ENCODE results near the gene PCBP3.
"Not testable (repeated sequence)": the region's sequence is repeated elsewhere in the genome, so short reads cannot be mapped to it uniquely, and the experiment has no call there.

Gene PCBP3

DNA sequence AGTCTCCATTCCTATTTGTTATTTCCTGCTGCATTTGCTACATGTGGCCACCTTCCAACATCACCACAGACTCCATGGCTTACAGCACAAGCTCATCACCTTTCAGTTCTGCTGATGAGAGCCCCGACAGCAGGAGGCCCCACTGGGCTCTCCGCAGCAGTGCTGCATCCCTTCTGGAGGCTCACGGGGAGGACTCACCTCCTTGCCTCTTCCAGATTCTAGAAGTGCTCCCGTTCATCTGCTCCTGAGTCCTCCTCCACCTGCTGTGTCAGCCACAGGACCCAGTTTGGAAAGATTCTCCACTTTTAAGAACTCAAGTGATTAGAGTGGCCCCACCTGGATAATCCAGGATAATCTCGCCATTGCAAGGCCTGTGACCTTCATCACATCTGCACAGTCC is 167.6 kb downstream of the PCBP3 start:
- DNase-seq, result peak in 4 of 42 donors; percentile 1 to 25 (median 4)
- intact Hi-C loops (cut with DNase I), result no loop called here

GRCh38 chr21:45814210-45814940 is 170.8 kb downstream of the PCBP3 start:
- peak in 1 of 42 donors; percentile 26 for DNase-seq
- intact Hi-C loops (cut with DNase I), result not testable (repeated sequence)

- DNase-seq; intact Hi-C loops (cut with DNase I): not testable (repeated sequence)
Measured at GRCh38 chr21:45815781-45816180, 172.3 kb downstream of the PCBP3 start.

DNA sequence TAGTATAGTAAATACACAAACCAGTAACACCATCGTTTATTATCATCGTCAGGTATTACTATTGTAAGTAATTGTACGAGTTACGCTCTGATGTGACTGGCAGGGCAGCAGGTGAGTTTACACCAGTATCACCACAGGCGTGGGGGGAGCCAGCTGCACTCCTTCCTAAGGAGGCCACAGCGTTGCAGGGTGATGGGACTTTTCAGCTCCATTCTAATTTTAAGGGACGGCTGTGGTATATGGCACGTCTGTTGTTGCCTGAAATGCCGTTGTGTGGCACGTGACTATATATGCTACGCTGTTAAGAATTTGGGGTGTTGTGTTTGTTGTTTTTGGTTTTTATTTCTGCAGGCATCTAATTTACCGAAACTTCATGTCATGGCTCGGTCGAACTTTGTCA is 173.3 kb downstream of the PCBP3 start:
- intact Hi-C loops (cut with DNase I), result no loop called here
- DNase-seq, result peak in 2 of 42 donors; percentile 24 to 25

DNA sequence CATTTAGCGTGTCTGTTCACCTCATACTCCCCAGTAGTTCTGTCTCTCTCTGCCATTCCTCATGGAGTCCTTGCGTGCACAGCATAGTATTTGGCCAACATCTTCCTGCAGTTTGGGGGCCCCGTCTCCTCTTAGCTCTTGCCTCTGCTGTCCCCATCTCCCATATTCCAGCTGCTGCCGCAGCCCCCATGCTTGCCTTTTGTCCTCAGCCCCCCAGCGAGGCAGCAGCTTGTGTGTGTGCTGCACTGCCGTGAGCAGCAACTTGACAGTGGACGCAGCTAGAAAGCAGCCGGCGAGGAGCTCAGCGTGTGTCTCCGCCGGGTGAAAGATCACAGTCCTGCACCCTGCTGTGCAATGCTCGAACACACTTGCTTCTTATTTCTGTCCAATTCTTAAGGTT is 173.8 kb downstream of the PCBP3 start:
- DNase-seq, result peak in 4 of 42 donors; percentile 15 to 37 (median 31)
- intact Hi-C loops (cut with DNase I), result no loop called here

GRCh38 chr21:45818276-45818903 is 174.9 kb downstream of the PCBP3 start:
- intact Hi-C loops (cut with DNase I), result no loop called here
- peak in 4 of 42 donors; percentile 24 to 34 (median 30) for DNase-seq

DNA sequence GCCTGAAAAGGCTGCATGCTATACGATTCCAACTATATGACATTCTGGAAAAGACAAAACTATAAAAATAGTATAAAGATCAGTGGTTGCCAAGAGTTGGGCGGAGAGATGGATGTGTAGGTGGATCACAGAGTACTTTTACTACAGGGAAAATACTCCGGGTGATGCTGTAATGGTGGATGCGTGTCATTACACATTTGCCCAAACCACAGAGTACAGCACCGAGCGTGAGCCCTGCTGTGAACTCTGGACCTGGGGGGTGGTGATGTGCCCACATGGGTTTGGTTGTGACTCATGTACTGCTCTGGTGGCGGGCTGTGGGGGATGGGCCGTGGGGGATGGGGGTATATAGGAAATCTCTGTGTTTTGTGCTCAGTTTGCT is 175.4 kb downstream of the PCBP3 start:
- DNase-seq, result peak in 16 of 42 donors; percentile 22 to 71 (median 41)
- intact Hi-C loops (cut with DNase I), result no loop called here

GRCh38 chr21:45819478-45820170 is 176.1 kb downstream of the PCBP3 start:
- peak in 7 of 42 donors; percentile 9 to 36 (median 32) for DNase-seq
- intact Hi-C loops (cut with DNase I), result loop anchor here (5.0 kb wide), 1 partner anchor 262 kb away; no protein-coding TSS in a partner anchor

DNA sequence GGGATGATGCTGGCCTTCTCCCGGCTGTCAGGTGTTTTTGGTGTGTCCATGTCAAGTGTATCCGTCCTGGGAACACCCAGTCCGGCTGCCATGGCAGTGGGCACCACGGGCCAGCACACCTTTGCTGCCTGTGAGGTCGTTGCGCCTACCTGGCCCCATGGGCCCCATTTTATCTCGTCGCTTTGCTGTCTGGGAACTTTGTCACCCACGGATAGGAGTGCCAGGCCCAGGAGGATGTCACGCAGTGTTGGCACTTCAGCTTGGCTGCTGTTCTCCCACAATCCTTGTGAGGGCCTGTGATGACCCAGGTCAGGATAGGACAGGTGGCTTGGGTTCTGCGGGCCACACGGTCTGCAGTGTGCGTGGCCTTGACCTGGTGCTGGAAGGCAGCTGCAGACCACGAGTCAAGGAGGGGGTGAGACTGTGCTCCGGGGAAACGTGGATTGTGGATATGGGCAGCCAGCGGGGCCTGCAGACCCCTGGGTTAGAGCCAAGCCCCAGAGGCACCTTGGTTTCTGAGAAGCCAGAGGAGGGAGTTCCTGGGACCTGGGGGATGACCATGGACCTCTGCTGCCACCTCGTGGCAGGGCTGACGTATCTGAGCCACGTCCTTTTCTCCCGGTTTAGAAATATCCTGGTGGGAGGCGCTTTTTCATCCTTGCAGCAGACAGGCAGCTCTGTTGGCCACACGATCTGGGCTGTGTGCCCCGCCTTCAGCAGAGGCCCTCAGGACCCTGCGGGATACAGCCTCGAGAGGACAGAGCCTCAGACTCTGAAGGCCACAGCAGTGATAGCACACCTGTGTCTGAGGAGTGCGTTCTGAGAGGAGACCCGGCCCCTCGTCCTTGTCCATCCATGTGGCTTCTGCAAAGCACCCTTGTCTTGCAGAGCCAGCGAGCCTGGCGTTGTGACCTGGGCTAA is 176.9 kb downstream of the PCBP3 start:
- intact Hi-C loops (cut with DNase I), result loop anchor here (5.0 kb wide), 1 partner anchor 263 kb away; no protein-coding TSS in a partner anchor

DNA sequence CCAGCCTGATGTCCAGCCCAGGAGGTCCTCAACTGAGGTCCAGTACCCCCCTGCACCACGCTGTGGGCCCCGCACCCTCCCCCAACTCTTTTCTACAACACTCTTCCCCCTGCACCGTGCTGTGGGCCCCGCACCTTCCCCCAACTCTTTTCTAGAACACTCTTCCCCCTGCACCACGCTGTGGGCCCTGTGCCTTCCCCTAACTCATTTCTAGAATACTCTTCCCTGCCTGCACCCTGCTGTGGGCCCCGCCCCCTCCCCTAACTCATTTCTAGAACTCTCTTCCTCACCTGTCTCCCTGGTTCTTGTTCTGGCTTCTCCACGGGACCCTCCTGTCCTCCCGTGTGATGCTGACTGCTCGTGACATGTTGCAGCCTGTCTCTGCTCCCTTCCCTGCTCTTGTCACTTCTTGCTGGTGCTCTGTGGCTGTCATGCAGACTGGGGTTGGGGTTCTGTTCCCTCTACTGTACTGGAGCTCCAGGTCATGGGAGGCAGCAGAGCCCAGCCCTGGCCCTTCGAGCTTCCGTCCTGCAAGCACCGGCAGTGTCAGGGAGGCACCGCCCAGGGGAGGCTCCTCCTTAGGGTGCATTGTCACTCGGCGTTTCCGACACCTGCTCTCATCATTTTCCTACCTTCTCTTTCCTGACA is 177.9 kb downstream of the PCBP3 start:
- intact Hi-C loops (cut with DNase I), result loop anchor here (5.0 kb wide), 1 partner anchor 264 kb away; no protein-coding TSS in a partner anchor
- DNase-seq, result peak in 5 of 42 donors; percentile 17 to 40 (median 19)

More for the DNA sequence above, 176.9 kb downstream of the PCBP3 start:
- DNase-seq, result peak; percentile 70 to 91 (median 82)

- DNase-seq, result peak in 2 of 42 donors; percentile 16 to 17
- intact Hi-C loops (cut with DNase I), result loop anchor here (5.0 kb wide), 1 partner anchor 265 kb away; no protein-coding TSS in a partner anchor
Measured at GRCh38 chr21:45821998-45822397, 178.5 kb downstream of the PCBP3 start.

DNA sequence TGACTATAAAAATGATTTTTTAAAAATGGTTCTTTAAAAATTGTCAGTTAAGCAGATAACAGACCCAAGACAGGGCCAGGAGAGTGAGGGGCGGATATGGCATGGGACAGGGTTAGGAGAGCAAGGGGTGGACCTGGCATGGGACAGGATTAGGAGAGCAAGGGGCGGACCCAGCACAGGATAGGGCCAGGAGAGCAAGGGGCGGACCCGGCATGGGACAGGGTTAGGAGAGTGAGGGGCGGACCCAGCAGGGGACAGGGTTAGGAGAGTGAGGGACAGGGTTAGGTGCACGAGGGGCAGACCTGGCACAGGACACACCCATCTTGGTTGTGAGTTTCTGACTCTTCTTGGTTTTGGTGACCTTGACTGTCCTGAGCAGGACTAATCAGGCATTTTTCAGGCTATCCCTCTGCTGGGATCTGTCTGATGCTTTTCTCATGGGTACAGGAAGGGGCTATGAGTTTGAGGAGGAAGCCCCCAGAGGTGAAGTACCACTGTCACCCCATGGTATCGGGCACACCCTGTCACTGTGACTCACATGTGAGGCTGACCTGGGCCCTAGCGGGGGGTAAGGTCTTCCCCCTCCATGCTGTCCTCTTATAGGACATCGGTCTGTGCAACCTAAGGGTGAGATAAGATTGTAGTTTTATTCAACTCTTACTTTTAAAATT is 179.0 kb downstream of the PCBP3 start:
- intact Hi-C loops (cut with DNase I), result loop anchor here (5.0 kb wide), 1 partner anchor 265 kb away; no protein-coding TSS in a partner anchor
- peak in 4 of 42 donors; percentile 12 to 35 (median 20) for DNase-seq

DNA sequence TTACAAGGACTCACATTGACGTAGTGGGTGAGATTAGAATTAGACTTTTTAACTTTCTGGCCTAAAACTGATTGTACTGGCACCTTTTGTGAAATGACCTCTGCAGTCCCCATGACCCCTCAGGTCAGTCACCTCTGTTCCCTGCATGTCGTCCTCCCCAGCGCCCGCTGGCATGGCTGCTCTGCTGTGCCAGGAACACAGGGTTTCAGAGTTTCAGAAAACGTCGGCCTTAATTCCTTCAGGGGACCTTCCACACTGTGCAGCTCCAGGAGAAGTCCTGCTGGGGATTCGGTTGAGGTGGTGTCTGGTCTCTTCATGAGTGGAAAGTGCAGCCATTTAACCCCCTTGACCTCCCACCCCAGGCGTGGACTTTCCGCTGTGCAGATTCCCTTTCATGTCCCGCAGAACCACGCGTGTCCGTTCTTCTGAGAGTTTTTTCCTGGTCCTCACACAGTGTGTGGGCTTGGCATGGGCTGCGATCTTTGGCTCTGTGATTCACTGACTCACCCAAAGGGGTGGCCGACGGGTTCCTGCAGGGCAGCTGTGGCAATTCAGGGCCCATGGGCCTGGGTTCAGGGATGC is 179.7 kb downstream of the PCBP3 start:
- peak in 6 of 42 donors; percentile 2 to 40 (median 28) for DNase-seq
- intact Hi-C loops (cut with DNase I), result loop anchor here (5.0 kb wide), 1 partner anchor 266 kb away; no protein-coding TSS in a partner anchor

DNA sequence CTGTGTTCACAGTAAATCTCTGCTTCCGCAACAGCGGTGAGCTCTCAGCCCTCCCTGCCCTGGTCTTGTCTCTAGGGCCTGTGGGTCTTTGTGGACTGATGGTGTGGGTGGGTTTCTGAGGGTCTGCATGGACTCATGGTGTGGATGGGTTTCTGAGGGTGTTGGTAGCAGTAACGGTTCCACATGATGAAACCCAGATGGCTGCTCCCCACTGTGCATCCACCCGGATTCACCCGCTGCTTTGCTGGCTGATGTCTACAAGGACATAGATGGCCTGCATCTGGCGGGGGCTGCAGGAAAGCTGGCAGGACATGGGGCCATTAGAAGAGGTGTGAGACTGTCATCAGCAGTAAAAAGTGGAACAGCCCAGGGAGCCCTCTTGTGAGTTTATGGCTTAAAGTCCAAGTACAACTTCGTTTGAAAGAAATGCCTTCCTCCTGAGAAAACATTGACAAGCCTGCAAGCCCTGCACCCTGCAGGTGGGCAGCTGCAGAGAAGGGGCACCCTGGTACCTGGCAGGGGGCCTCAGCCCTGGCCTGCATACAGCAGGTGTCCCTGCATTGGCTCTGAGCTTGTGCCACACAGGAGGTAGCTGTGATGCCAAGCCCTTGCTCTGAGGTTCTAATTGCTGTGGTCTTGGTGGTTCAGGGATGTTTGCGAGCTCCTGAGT is 181.2 kb downstream of the PCBP3 start:
- DNase-seq, result peak in 7 of 42 donors; percentile 4 to 39 (median 20)
- intact Hi-C loops (cut with DNase I), result loop anchor here (5.0 kb wide), 1 partner anchor 267 kb away; no protein-coding TSS in a partner anchor

- intact Hi-C loops (cut with DNase I), result no loop called here
Measured at GRCh38 chr21:45825219-45825618, 181.7 kb downstream of the PCBP3 start.

GRCh38 chr21:45826676-45827301 is 183.3 kb downstream of the PCBP3 start:
- intact Hi-C loops (cut with DNase I), result no loop called here
- DNase-seq, result peak in 5 of 42 donors; percentile 2 to 32 (median 18)

More at GRCh38 chr21:45825219-45825618, 181.7 kb downstream of the PCBP3 start:
- DNase-seq, result peak in 7 of 42 donors; percentile 3 to 33 (median 22)

All from head of caudate nucleus (tissue), 42 donors.